HG03097 (cell line): Measurements from ENCODE around the gene ARL17B.
"Not testable (repeated sequence)": the region's sequence is repeated elsewhere in the genome, so short reads cannot be mapped to it uniquely, and the experiment has no call there.

Experiments used
- ATAC-seq: cut with Tn5 transposase; IDR thresholded peaks from one replicate; pipeline ENCODE4 v1.9.1; 2021; ENCODE audit not compliant: unreplicated experiment, low FRiP score

Gene ARL17B

GRCh38 chr17:46291618-46292017 is 69.9 kb downstream of the ARL17B start:
- ATAC-seq, result not testable (repeated sequence)

DNA sequence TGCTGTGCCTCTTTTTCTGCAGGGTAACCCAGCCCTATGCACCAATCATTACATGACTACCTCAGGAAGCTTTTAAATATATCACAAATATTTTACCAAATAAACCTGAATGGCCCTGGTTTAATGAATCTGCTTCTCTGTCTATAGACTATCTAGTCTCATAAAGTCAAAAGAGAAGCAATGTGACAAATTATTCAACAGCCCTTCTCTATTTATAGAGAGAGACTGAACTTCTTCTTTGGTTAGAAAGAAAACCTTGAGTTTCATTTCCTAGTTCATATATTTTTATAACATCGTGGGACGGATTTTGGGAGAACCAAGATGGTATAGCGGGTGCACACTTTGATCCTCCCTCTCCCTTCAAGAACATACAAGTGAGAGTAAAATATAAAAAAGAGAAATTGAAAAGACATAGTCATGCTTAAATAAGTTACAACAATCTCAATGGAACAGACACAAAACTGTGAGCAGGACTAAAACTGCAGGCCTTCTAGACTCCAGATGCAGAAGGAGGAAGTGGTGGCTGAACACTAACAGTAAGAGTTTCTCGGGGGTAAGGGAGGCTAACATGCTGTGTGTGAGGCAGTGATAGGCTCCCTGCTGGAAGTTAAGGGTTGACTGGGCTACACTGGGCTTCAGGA is 70.5 kb downstream of the ARL17B start:
- ATAC-seq, result peak; percentile 87

GRCh38 chr17:46287587-46287986 is 74.0 kb downstream of the ARL17B start:
- ATAC-seq, result not testable (repeated sequence)

DNA sequence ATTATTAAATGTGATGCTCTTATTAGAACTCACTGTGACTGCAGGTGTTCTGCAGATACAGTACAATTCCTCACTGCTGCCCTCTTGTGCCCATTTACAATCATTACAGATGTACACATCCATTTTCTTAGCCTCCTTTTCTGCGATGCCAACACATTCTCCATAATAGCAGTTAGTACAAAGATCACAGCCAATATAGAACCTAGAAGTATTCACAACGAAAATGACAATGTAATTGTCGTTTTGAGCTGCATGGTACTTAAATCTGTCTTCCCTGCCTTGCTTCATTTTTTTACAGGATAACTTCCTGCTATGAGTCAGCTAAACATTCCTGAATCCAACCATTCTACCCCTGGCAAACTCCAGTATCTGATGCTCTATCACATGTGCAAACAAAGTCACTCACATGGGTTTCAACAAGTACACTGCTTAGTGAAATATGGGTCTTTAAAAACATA is 74.8 kb downstream of the ARL17B start:
- ATAC-seq, result peak; percentile 49

- not testable (repeated sequence) for ATAC-seq
Measured at GRCh38 chr17:46285500-46285899, 76.1 kb downstream of the ARL17B start.

GRCh38 chr17:46284467-46284866 is 77.1 kb downstream of the ARL17B start:
- ATAC-seq, result not testable (repeated sequence)

GRCh38 chr17:46282635-46283034 is 78.9 kb downstream of the ARL17B start:
- ATAC-seq, result not testable (repeated sequence)

DNA sequence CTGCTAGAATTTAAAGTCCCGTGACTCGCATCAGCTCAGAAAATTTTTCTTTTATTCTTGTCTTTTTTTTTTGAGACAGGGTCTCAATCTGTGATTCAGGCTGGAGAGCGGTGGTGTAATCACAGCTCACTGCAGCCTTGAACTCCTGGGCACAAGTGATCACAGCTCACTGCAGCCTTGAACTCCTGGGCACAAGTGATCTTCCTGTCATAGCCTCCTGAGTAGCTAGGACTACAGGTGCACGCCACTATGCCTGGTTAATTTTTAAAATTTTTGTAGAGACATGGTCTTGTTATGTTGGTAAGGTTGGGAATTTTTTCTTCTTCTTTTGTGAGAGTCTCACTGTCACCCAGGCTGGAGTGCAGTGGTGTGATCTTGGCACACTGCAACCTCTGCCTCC is 80.2 kb downstream of the ARL17B start:
- ATAC-seq, result not testable (repeated sequence)

DNA sequence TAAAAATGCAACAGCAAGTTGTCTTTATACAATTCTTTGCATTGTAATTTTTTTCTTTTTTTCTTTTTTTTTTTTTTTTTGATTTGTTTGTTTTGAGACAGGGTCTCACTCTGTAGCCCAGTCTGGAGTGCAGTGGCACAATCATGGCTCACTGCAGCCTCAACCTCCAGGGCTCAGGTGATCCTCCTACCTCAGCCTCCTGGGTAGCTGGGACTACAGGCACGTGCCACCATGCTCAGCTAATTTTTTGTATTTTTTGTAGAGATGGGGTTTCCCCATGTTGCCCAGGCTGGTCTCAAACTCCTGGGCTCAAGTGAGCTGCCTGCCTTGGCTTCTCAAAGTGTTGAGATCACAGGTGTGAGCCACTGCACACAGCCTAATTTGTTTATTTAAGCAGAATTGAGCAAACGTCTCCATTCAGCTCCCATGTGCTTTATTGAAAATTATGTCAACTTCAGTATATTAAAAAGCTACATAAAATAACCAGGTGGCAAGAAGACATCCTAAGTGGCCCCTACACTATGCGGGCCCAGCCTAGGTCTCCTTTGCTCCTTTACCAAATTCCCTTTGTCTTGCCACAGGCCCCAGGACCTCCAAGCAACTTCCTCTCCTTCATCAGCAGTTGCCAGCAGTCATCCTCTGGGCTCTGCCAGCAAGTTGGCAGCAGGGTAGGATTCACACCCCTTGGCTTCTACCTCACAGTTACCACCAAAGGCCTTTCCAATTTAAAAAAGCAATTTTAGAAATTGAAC is 84.7 kb downstream of the ARL17B start:
- ATAC-seq, result not testable (repeated sequence)

- no peak for ATAC-seq
Measured at GRCh38 chr17:46274238-46274637, 87.3 kb downstream of the ARL17B start.

DNA sequence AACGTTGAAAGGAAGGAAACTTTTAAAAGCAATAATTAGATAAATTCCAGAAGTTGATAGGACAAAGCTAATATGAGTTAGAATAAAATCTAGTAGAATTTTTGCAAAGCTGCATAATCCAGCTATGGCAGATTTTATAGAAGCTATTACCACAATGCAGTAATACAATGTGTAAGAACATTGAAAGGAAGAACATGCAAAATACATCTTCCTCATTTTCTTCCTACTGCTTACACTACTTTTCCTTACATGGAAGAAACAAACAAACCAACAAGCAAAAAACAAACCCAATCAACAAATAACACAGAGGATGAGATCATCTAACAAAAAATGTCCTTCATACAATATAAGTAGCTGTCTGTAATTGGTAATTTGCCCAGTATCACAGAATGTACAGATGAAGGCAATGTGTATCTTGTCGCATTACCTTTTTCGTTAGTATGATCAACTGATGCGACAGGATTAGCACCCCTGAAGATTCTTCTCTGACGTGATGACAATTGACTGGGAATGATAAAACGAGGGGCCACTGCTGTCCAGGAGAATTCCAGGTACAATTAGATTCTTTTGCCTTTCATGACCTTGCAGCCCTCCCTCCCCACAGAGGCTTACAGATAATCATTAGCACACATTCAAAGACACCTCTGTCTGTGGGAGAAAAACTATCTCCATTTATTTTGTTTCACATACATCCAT is 87.9 kb downstream of the ARL17B start:
- no peak for ATAC-seq

DNA sequence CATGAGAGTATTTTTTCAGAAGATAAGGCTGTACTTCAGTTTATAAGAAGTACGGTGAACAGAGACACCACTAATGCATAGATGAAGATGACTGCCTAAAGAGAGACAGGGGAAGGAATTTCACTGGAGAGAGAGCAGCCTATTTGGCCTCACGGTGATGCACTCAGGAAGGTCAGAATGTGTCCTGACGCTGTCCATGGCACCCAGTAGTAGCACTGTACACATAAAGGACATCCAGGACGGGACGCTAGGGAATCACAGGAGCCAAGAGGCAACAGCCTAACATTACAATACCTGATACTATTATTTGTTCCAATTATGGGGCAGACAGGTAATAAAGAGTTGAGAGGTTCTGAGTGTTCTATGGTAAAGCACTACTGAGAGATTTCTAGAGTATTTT is 91.5 kb downstream of the ARL17B start:
- ATAC-seq, result no peak

DNA sequence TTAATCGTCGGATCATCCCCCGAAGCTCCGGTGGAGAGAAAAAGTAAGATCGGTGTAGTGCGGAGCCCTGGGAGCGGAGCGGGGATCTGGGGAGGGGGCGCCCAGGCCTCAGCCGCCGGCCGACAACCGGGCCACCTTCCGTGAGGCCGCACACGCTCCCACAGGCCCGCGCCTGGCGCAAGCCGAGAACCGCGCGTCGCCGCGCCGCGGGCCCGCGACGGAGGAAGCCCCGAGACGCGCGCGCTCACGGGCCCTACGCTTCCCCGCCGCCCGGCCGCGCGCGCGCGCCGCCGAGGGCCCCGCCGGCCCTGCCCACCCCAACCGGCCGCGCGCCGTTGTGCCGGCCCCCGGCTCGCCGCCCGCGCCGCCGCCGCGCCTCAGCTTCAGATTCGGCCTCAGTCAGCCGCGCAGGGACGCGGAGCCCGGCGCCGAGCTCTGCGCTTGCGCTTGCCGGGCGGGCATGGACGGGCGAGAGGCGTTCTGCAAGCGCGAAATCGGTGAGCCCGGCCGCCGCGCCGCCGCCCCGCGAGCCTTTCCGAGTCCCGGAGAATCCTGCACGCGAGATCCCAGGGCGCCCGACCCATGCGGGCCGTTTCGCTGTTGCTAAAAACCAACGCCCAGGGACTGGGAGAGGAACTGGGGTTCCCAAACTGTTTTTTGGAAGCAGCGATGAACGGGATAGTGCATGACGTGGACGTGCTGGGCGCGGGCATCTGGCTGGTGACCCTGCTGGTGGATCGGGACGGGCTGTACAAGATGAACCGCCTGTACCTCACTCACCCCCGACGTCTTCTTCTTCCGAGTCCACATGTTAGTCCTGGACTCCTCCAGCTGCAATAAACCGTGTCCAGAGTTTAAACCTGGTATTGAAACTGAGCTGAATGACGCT is 94.7 kb downstream of the ARL17B start:
- peak; percentile 77 for ATAC-seq

- ATAC-seq, result peak; percentile 12
Measured at GRCh38 chr17:46266063-46266655, 95.4 kb downstream of the ARL17B start.

DNA sequence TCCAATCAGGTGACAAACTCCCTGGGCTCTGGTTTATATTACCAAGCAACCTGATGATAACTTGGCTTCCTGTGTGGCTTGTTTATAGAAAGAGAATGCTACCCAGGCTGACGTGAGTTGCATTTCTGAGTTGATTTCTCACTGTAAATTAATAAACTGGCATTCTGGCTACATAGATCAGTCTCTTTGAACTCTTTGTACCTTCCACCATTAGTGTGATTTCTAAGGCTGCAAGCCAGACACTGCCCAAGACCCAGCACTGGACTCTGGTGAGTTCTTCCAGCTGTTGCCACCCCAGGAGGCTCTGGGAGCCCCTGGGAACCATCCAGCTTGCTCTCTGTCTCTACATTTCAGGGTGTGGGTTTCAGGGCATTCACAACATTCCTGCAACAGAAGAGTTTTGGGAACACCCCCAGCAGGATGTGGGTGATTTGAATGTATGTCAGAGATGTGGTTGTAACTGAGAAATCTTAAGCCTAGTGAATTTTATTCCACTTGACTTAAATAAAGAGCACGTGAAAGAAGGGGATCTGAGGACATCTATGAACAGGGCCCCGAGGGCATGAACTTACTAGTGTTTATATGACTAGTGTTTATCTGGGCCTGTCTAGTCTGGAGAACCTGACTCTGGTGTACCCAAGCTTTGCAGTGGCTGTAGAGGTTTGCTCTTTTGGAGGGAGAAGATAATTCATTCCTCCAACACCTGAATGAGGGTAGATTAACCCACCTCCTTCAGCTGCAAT is 96.9 kb downstream of the ARL17B start:
- no peak for ATAC-seq

DNA sequence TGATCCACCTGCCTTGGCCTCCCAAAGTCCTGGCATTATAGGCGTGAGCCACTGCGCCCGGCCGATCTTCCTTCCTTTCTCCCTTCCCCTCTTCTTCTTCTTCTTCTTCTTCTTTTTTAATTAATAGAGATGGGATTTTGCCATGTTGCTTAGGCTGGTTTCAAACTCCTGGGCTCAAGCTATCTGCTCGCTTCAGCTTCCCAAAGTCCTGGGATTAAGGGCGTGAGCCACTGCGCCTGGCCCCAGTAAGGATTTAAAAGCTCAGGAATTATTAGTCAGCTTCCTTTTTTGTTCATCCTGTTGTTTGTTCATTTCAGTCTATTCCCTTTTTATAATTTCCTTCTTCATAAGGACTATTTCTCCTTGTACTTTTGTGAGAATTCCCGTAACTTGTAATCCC is 99.3 kb downstream of the ARL17B start:
- ATAC-seq, result no peak

DNA sequence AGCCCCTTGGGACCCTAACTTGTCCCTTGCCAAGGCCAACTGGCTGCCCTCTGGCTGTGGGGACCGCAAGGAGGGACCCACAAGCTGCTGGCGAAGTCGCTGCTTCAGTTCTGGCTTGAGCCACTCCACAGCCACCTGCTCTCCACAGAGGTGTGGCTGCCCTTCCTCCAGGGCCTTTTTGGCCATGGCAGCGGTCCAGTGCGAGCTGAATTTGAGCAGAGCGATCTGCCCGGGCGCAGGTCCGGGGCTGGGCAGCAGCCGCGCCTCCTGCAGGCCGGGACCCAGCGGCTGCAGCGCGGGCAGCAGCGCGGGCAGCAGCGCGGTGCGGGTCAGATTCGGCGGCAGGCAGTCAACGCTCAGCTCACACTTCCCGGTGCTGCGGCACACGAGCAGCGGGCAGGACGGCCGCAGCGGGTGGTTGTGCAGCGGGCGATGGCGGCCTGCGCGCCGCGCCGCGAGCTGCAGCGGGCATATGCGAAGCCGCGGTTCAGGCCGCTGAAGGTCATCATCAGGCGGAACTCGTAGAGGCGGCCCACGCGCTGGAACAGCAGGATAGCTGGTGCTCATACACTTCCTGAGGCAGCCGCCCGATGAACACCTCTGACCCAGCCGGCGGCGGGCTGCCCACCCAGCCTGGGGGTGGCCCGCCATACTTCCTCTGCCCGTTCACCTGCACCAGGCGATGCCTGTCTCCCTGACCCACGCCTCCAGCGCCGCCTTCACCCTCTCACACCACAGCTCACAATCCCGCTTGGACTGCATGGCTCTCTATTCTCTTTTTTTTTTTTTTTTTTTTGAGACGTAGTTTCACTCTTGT is 101.5 kb downstream of the ARL17B start:
- ATAC-seq, result not testable (repeated sequence)

GRCh38 chr17:46256369-46256768 is 105.2 kb downstream of the ARL17B start:
- ATAC-seq, result not testable (repeated sequence)
